ENCODE measurements around the gene MTUS2. TPM values are rescaled to one million over a fixed set of nuclear protein-coding genes. Genes with fewer than 3 reads are reported as not detected.

Gene MTUS2
- polyA plus RNA-seq, 2 of the 4 experiments (the other 2 are of a cell fraction), result not detected

DNA sequence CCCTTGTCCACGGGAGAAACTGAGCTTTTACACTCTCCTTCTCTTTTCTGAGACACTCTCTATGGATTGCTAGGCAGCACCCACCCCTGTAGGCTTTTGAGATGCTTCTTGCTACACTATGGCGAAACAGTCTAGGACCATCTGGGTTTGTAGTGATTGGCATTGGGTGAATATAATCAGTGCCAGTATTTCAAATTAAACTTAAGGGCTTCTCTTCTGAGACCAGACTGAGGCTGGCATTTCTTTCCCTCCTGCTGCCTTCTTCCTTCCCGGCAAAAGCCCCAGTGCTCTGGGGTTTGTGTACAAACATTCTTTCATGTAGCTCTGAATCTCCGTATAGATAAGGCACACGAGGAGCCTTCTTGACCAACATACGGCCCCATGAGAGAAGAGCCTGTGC lies 498.6 kb downstream of the MTUS2 start:
- H3K4me1 ChIP-seq, result no peaks in the 10 kb centered on the region
- no peak overlapping the region for H3K27ac ChIP-seq
- FAIRE-seq (no peak), ATAC-seq (no peak), DNase-seq (ENCODE audit: low read depth in 1 of 2, low spot score in 1 of 2) (no peak)
- POLR2A ChIA-PET, result interaction anchor here (0.5 kb wide), 1 partner anchor 1832 kb away, joined by 5 read pairs; no protein-coding TSS in a partner anchor
- no peak overlapping the region for H3K4me3 ChIP-seq
- H3K4me2 ChIP-seq, result no peak overlapping the region
- WGBS (ENCODE audit: missing lambda C conversion rate), result 24% methylated on average over 6 of the region's 6 CpGs
- TF ChIP-seq, protein P1, sequence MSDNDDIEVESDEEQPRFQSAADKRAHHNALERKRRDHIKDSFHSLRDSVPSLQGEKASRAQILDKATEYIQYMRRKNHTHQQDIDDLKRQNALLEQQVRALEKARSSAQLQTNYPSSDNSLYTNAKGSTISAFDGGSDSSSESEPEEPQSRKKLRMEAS (IDR thresholded peaks at IDR 0.05), result no peak
- TF ChIP-seq KDM1A (IDR thresholded peaks at IDR 0.05; ENCODE audit: low read depth) (no peak), FOXS1 (CRISPR knock-in tag; IDR thresholded peaks at IDR 0.05) (no peak), MAFK (IDR thresholded peaks at IDR 0.05; ENCODE audit: partially characterized antibody) (no peak), SREBF2 (IDR thresholded peaks at IDR 0.05) (no peak), FOSL2 (IDR thresholded peaks at IDR 0.05) (no peak), FOSL2 (CRISPR knock-in tag; IDR thresholded peaks at IDR 0.05) (no peak), CBX8 (IDR thresholded peaks at IDR 0.05) (no peak), JUN (IDR thresholded peaks at IDR 0.05) (no peak)
- TF ChIP-seq, protein P2, sequence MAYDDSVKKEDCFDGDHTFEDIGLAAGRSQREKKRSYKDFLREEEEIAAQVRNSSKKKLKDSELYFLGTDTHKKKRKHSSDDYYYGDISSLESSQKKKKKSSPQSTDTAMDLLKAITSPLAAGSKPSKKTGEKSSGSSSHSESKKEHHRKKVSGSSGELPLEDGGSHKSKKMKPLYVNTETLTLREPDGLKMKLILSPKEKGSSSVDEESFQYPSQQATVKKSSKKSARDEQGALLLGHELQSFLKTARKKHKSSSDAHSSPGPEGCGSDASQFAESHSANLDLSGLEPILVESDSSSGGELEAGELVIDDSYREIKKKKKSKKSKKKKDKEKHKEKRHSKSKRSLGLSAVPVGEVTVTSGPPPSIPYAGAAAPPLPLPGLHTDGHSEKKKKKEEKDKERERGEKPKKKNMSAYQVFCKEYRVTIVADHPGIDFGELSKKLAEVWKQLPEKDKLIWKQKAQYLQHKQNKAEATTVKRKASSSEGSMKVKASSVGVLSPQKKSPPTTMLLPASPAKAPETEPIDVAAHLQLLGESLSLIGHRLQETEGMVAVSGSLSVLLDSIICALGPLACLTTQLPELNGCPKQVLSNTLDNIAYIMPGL (CRISPR knock-in tag; IDR thresholded peaks at IDR 0.05; ENCODE audit: borderline replicate concordance), result no peak
- H3K9me3 ChIP-seq, result no peaks in the 10 kb centered on the region
- CTCF ChIA-PET, result no interaction called here

DNA sequence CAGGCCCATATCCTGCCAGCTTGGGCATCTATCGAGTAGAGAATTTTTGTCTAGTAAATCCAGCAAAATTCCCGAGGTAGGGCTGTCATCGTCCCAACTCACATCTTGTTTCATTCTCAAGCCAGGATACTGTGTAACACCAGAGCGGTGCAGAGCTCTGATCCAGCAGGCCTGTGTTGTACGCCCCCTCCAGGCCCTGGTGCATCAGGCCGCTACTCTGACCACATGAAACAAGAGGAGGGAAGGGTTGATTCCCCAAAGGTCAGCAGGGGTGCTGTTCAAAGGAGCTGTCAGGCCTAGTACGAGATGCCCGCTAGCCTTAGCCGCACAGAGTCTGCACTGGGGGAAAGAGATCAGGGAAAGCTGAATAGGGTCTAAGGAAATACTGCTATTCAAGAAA lies 499.3 kb downstream of the MTUS2 start:
- FAIRE-seq (no peak), ATAC-seq (no peak), DNase-seq (ENCODE audit: low read depth in 1 of 2, low spot score in 1 of 2) (no peak)
- Histone ChIP-seq H3K4me3 (no peak overlapping the region), H3K4me2 (no peak overlapping the region), H3K27ac (no peak overlapping the region), H3K4me1 (no peaks in the 10 kb centered on the region), H3K9me3 (no peaks in the 10 kb centered on the region)
- ChIA-PET POLR2A (no interaction called here), CTCF (no interaction called here)
- 54% methylated on average over 7 of the region's 9 CpGs for WGBS (ENCODE audit: missing lambda C conversion rate)
- no peak for TF ChIP-seq CBX8 (IDR thresholded peaks at IDR 0.05)
- TF ChIP-seq, protein P2 (CRISPR knock-in tag; IDR thresholded peaks at IDR 0.05; ENCODE audit: borderline replicate concordance), result no peak
- TF ChIP-seq POLR2A (IDR thresholded peaks at IDR 0.05; ENCODE audit: low read length), result no peak
- TF ChIP-seq RNF2 (IDR thresholded peaks at IDR 0.05; ENCODE audit: borderline replicate concordance, low read depth), result no peak

- ATAC-seq (no peak), FAIRE-seq (no peak)
- POLR2A ChIA-PET, result no interaction called here
Observed at GRCh38 chr13:29323954-29324353, 503.8 kb downstream of the MTUS2 start.

GRCh38 chr13:29324601-29325000 lies 504.5 kb downstream of the MTUS2 start:
- ATAC-seq (no peak), FAIRE-seq (no peak), DNase-seq (ENCODE audit: low read depth in 1 of 2, low spot score in 1 of 2) (no peak)
- POLR2A ChIA-PET, result no interaction called here
- 19% methylated on average over 1 of the region's 1 CpG for WGBS (ENCODE audit: missing lambda C conversion rate)
- Histone ChIP-seq H3K4me1 (no peaks in the 10 kb centered on the region), H3K4me3 (no peak overlapping the region), H3K27ac (no peak overlapping the region), H3K4me2 (no peak overlapping the region), H3K9me3 (no peaks in the 10 kb centered on the region)
- CTCF ChIA-PET, result no interaction called here
- TF ChIP-seq CEBPB (IDR thresholded peaks at IDR 0.05) (no peak), JUNB (IDR thresholded peaks at IDR 0.05) (no peak), RARB (CRISPR knock-in tag; IDR thresholded peaks at IDR 0.05) (no peak), ZC3H11A (IDR thresholded peaks at IDR 0.05) (no peak), REST (IDR thresholded peaks at IDR 0.05) (no peak), RNF2 (IDR thresholded peaks at IDR 0.05; ENCODE audit: borderline replicate concordance, low read depth) (no peak), FOXS1 (CRISPR knock-in tag; IDR thresholded peaks at IDR 0.05) (no peak), JUN (IDR thresholded peaks at IDR 0.05) (no peak)
- TF ChIP-seq, protein P3, sequence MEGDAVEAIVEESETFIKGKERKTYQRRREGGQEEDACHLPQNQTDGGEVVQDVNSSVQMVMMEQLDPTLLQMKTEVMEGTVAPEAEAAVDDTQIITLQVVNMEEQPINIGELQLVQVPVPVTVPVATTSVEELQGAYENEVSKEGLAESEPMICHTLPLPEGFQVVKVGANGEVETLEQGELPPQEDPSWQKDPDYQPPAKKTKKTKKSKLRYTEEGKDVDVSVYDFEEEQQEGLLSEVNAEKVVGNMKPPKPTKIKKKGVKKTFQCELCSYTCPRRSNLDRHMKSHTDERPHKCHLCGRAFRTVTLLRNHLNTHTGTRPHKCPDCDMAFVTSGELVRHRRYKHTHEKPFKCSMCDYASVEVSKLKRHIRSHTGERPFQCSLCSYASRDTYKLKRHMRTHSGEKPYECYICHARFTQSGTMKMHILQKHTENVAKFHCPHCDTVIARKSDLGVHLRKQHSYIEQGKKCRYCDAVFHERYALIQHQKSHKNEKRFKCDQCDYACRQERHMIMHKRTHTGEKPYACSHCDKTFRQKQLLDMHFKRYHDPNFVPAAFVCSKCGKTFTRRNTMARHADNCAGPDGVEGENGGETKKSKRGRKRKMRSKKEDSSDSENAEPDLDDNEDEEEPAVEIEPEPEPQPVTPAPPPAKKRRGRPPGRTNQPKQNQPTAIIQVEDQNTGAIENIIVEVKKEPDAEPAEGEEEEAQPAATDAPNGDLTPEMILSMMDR (IDR thresholded peaks at IDR 0.05), result no peak

More at GRCh38 chr13:29323954-29324353, 503.8 kb downstream of the MTUS2 start:
- Histone ChIP-seq H3K4me2 (no peak overlapping the region), H3K27ac (no peak overlapping the region), H3K9me3 (no peaks in the 10 kb centered on the region), H3K4me3 (no peak overlapping the region), H3K4me1 (no peaks in the 10 kb centered on the region)
- 57% methylated on average over 5 of the region's 9 CpGs for WGBS (ENCODE audit: missing lambda C conversion rate)
- TF ChIP-seq BCL3 (IDR thresholded peaks at IDR 0.05) (no peak), RCOR1 (IDR thresholded peaks at IDR 0.05; ENCODE audit: low read depth, low read length) (no peak), CEBPB (IDR thresholded peaks at IDR 0.05) (no peak)
- no peak for DNase-seq (ENCODE audit: low read depth in 1 of 2, low spot score in 1 of 2)
- CTCF ChIA-PET, result no interaction called here
